GM23338 (cell line): Measurements from ENCODE around the gene DDX59. TPM values are rescaled to one million over a fixed set of nuclear protein-coding genes. Genes with fewer than 3 reads are reported as not detected.

Source experiments
- ATAC-seq: fragments of 200-7000 bp; cut with Tn5 transposase; 3 replicates; pipeline ENCODE4 v1.9.1; 2020
- DNase-seq: peaks from one replicate; pipeline ENCODE4 v3.0.0-alpha.2; 2015; ENCODE audit warnings: low spot score
- H2AFZ ChIP-seq: fragments of 200-600 bp; sonication (generic); 2 replicates; pipeline ENCODE4 v1.8.0; 2016; ENCODE audit warnings: antibody characterized with exemption, mild to moderate bottlenecking, moderate library complexity
- H3F3A ChIP-seq: fragments of 200-600 bp; sonication (generic); replicated peaks from 2 replicates; pipeline ENCODE4 v1.8.0; 2017; ENCODE audit warnings: antibody characterized with exemption, mixed run types, low read depth
- H3K27ac ChIP-seq: fragments of 200-600 bp; sonication (generic); 2 replicates; pipeline ENCODE4 v1.6.1; 2016; ENCODE audit warnings: low read depth
- H3K27me3 ChIP-seq: fragments of 200-600 bp; sonication (generic); 2 replicates; pipeline ENCODE4 v1.8.0; 2016; ENCODE audit warnings: mild to moderate bottlenecking, mixed run types, moderate library complexity; ENCODE audit not compliant: insufficient read depth
- H3K36me3 ChIP-seq: fragments of 200-600 bp; sonication (generic); 2 replicates; pipeline ENCODE4 v1.8.0; 2016; ENCODE audit warnings: mild to moderate bottlenecking; ENCODE audit not compliant: insufficient read depth
- H3K4me1 ChIP-seq: fragments of 200-600 bp; sonication (generic); 2 replicates; pipeline ENCODE4 v1.8.0; 2016; ENCODE audit warnings: mild to moderate bottlenecking, moderate library complexity; ENCODE audit not compliant: insufficient read depth
- H3K4me2 ChIP-seq: fragments of 200-600 bp; sonication (generic); 2 replicates; pipeline ENCODE4 v1.7.1; 2017; ENCODE audit warnings: mixed run types
- H3K4me3 ChIP-seq: fragments of 200-600 bp; sonication (generic); 2 replicates; pipeline ENCODE4 v1.6.1; 2016; ENCODE audit warnings: mixed run types
- H3K79me2 ChIP-seq: fragments of 200-600 bp; sonication (generic); replicated peaks from 2 replicates; pipeline ENCODE4 v1.8.0; 2017; ENCODE audit warnings: mild to moderate bottlenecking; ENCODE audit not compliant: insufficient read depth
- H3K9me2 ChIP-seq: fragments of 200-600 bp; sonication (generic); 2 replicates; pipeline ENCODE4 v1.8.0; 2017; ENCODE audit not compliant: insufficient read depth
- H4K20me1 ChIP-seq: fragments of 200-600 bp; sonication (generic); replicated peaks from 2 replicates; pipeline ENCODE4 v1.8.0; 2017; ENCODE audit warnings: mild to moderate bottlenecking; ENCODE audit not compliant: insufficient read depth
- H3K27ac Mint-ChIP-seq: 2 replicates; pipeline ENCODE4 v1.8.0; 2020; ENCODE audit warnings: inconsistent platforms, mild to moderate bottlenecking, moderate library complexity, mixed read lengths
- H3K27me3 Mint-ChIP-seq: 3 replicates; pipeline ENCODE4 v1.8.0; 2022; ENCODE audit warnings: low read depth, mild to moderate bottlenecking, moderate library complexity, mixed read lengths, inconsistent platforms; ENCODE audit not compliant: insufficient read depth, poor library complexity
- H3K36me3 Mint-ChIP-seq: 3 replicates; pipeline ENCODE4 v1.8.0; 2021; ENCODE audit warnings: low read depth, mild to moderate bottlenecking, inconsistent platforms, moderate library complexity, mixed read lengths
- H3K4me1 Mint-ChIP-seq: 3 replicates; pipeline ENCODE4 v1.8.0; 2020; ENCODE audit warnings: mild to moderate bottlenecking, inconsistent platforms, mixed read lengths
- H3K4me3 Mint-ChIP-seq: 3 replicates; pipeline ENCODE4 v1.8.0; 2021; ENCODE audit warnings: moderate library complexity, mild to moderate bottlenecking, inconsistent platforms, mixed read lengths
- H3K9me3 Mint-ChIP-seq: 3 replicates; pipeline ENCODE4 v1.8.0; 2020; ENCODE audit warnings: moderate library complexity, mild to moderate bottlenecking, inconsistent platforms, mixed read lengths
- CREB1 ChIP-seq: fragments of 250-450 bp; sonication (Bioruptor Pico); IDR thresholded peaks from 2 replicates; pipeline ENCODE4 v1.5.0; 2020; ENCODE audit warnings: low read depth, mild to moderate bottlenecking, moderate library complexity
- CTCF ChIP-seq, 2 experiments: fragments of 200-600 bp in 1 of 2; sonication (generic) in 1 of 2; conservative IDR thresholded peaks; 2 replicates each; pipeline versions ENCODE4 v1.5.1 to v1.6.1; 2016 to 2017; ENCODE audit warnings: antibody characterized with exemption in 2 of 2, low read depth in 2 of 2, mild to moderate bottlenecking in 2 of 2, moderate library complexity in 1 of 2
- ETS1 ChIP-seq: IDR thresholded peaks from 2 replicates; pipeline ENCODE4 v1.6.1; 2016; ENCODE audit warnings: antibody characterized with exemption
- EZH2 ChIP-seq: fragments of 200-600 bp; sonication (generic); IDR thresholded peaks from one replicate; pipeline ENCODE4 v1.8.0; 2017; ENCODE audit warnings: antibody characterized with exemption, mild to moderate bottlenecking, low read depth; ENCODE audit not compliant: unreplicated experiment
- EZH2phosphoT487 ChIP-seq: fragments of 200-600 bp; sonication (generic); IDR thresholded peaks from one replicate; pipeline ENCODE4 v1.8.1; 2018; ENCODE audit warnings: antibody characterized with exemption; ENCODE audit not compliant: unreplicated experiment
- JUNB ChIP-seq: IDR thresholded peaks from one replicate; pipeline ENCODE4 v1.6.1; 2016; ENCODE audit warnings: antibody characterized with exemption; ENCODE audit not compliant: unreplicated experiment
- NANOG ChIP-seq: IDR thresholded peaks from 2 replicates; pipeline ENCODE4 v1.6.1; 2016; ENCODE audit warnings: antibody characterized with exemption, borderline replicate concordance
- POLR2AphosphoS5 ChIP-seq: IDR thresholded peaks from 2 replicates; pipeline ENCODE4 v1.6.1; 2016; ENCODE audit warnings: antibody characterized with exemption, low read depth
- REST ChIP-seq: IDR thresholded peaks from one replicate; pipeline ENCODE4 v1.6.1; 2018; ENCODE audit warnings: antibody characterized with exemption; ENCODE audit not compliant: unreplicated experiment
- STAT1 ChIP-seq: IDR thresholded peaks from one replicate; pipeline ENCODE4 v1.6.1; 2016; ENCODE audit warnings: antibody characterized with exemption; ENCODE audit not compliant: unreplicated experiment
- ZNF114 ChIP-seq: fragments of 250-450 bp; sonication (Bioruptor Pico); IDR thresholded peaks from 2 replicates; pipeline ENCODE4 v1.5.0; 2020; ENCODE audit warnings: mild to moderate bottlenecking, moderate library complexity
- ZNF331 ChIP-seq: fragments of 250-450 bp; sonication (Bioruptor Pico); IDR thresholded peaks from 2 replicates; pipeline ENCODE4 v1.5.0; 2020; ENCODE audit warnings: low read depth, mild to moderate bottlenecking, moderate library complexity
- ZNF462 ChIP-seq: fragments of 250-450 bp; sonication (Bioruptor Pico); IDR thresholded peaks from 2 replicates; pipeline ENCODE4 v1.5.0; 2020; ENCODE audit warnings: mild to moderate bottlenecking, moderate library complexity
- polyA plus RNA-seq: library from polyadenylated mRNA; unstranded; fragments of >200 nt; fragmentation: Nextera tagmentation; extraction: Ambion mirVana; gene quantifications from 2 replicates; pipeline ENCODE4 v1.2.1, GENCODE V29; 2016
- total RNA-seq: library from RNA; depleted of rRNA; stranded (reverse); fragments of >200 nt; shearing (Covaris generic); gene quantifications from 2 replicates; pipeline ENCODE4 v1.2.3, GENCODE V29; 2014

DDX59 gene
- total and polyA plus RNA-seq, 2 experiments from 2014 or later = 14.7 to 15.7 TPM

GRCh38 chr1:200674838-200675587 lies 5.3 kb upstream of the DDX59 start:
- Mint-ChIP-seq H3K9me3 (no peaks in the 10 kb centered on the region), H3K27me3 (peaks cover 6% of the 10 kb centered on the region), H3K4me3 (no peak overlapping the region), H3K4me1 (peaks cover 9% of the 10 kb centered on the region), H3K36me3 (no peaks in the 10 kb centered on the region), H3K27ac (no peak overlapping the region)
- Histone ChIP-seq H3K4me1 (peaks cover 9% of the 10 kb centered on the region), H3K36me3 (no peaks in the 10 kb centered on the region), H3F3A (peaks cover 4% of the 10 kb centered on the region; the same call in 1 of the 2 replicates), H3K4me2 (no peak overlapping the region), H3K27ac (no peak overlapping the region), H3K9me2 (no peaks in the 10 kb centered on the region), H4K20me1 (no peaks in the 10 kb centered on the region), H3K79me2 (no peaks in the 10 kb centered on the region), H2AFZ (no peak overlapping the region), H3K4me3 (no peak overlapping the region), H3K27me3 (no peaks in the 10 kb centered on the region)
- ATAC-seq (no peak), DNase-seq (no peak)
- TF ChIP-seq REST (no peak), CREB1 (CRISPR knock-in tag) (no peak), NANOG (no peak), POLR2AphosphoS5 (no peak), ETS1 (no peak), JUNB (no peak), STAT1 (no peak), EZH2phosphoT487 (no peak), ZNF462 (CRISPR knock-in tag) (no peak), EZH2 (no peak), ZNF331 (CRISPR knock-in tag) (no peak), CTCF (conservative IDR thresholded peaks at IDR 0.05; ENCODE audit: low read depth in 2 of 2) (no peak), ZNF114 (CRISPR knock-in tag) (no peak)
